GM12878 (cell line): Measurements from ENCODE around the gene LSM10. TPM values are rescaled to one million over a fixed set of nuclear protein-coding genes. Genes with fewer than 3 reads are reported as not detected.

ENCODE experiments used
- CEBPZ ChIP-seq: fragments of 150-350 bp; IDR thresholded peaks from 2 replicates; pipeline ENCODE4 v1.6.1; 2016; ENCODE audit warnings: low read depth, low read length
- CUX1 ChIP-seq: IDR thresholded peaks from 2 replicates; pipeline ENCODE4 v1.6.1; 2012; ENCODE audit warnings: improper control_type of control experiment, low read depth, low read length; ENCODE audit not compliant: insufficient replicate concordance
- HDAC6 ChIP-seq: fragments of 200-600 bp; sonication (generic); IDR thresholded peaks from one replicate; pipeline ENCODE4 v1.8.0; 2017; ENCODE audit warnings: antibody characterized with exemption; ENCODE audit not compliant: unreplicated experiment
- IKZF2 ChIP-seq, 2 experiments: fragments of 450-650 bp; IDR thresholded peaks; 2 replicates each; pipeline ENCODE4 v1.6.1; 2017; ENCODE audit warnings: mild to moderate bottlenecking in 2 of 2, moderate library complexity in 2 of 2
- SIN3A ChIP-seq: IDR thresholded peaks from 2 replicates; pipeline ENCODE4 v1.6.1; 2012; ENCODE audit warnings: low read depth, low read length, improper control_type of control experiment
- ZNF207 ChIP-seq: fragments of 450-650 bp; IDR thresholded peaks from 2 replicates; pipeline ENCODE4 v1.6.1; 2014; ENCODE audit warnings: antibody characterized with exemption, mild to moderate bottlenecking, borderline replicate concordance
- polyA plus RNA-seq, 11 experiments: library from polyadenylated mRNA; depleted of rRNA in 4 of 11; unstranded in 6 of 11; stranded (reverse) in 5 of 11; fragments of >200 nt; fragmentation: Nextera tagmentation in 4 of 11; fragmentation: Illumina TruSeq in 1 of 11; extraction: Ambion mirVana in 4 of 11; extraction: Trizol in 1 of 11; gene quantifications; 1 replicate in 1 of 11; 2 replicates in 10 of 11; pipeline versions ENCODE4 v1.2.1 to v1.2.3, GENCODE V29; 2011 to 2016; ENCODE audit warnings: inconsistent platforms in 2 of 11, missing spikeins in 2 of 11, low read depth in 1 of 11
- total RNA-seq, 4 experiments: library from RNA; depleted of rRNA in 3 of 4; stranded (reverse); fragments of >200 nt in 3 of 4; fragmentation: Illumina TruSeq in 1 of 4; extraction: Trizol in 1 of 4; gene quantifications; 2 replicates each; pipeline versions ENCODE4 v1.2.1 to v1.2.3, GENCODE V29; 2013 to 2021
- TF ChIP-seq, protein P1 (sequence below): IDR thresholded peaks from 2 replicates; pipeline ENCODE4 v1.6.1; 2011; ENCODE audit warnings: borderline replicate concordance, low read depth, mild to moderate bottlenecking, moderate library complexity, mixed read lengths, low read length; ENCODE audit not compliant: insufficient read depth; ENCODE audit errors: extremely low read length

LSM10 gene
- total and polyA plus RNA-seq, 10 of the 15 experiments (the other 5 are each of a cell fraction or from before 2014, with no cell fraction given), result 13.1 to 103 (median 57.5) TPM

GRCh38 chr1:36380143-36380619, 17.5 kb downstream of the LSM10 start (continued):
- no peak for TF ChIP-seq CUX1
- TF ChIP-seq CEBPZ, result no peak
- no peak for TF ChIP-seq ZNF207
- TF ChIP-seq, protein P1, sequence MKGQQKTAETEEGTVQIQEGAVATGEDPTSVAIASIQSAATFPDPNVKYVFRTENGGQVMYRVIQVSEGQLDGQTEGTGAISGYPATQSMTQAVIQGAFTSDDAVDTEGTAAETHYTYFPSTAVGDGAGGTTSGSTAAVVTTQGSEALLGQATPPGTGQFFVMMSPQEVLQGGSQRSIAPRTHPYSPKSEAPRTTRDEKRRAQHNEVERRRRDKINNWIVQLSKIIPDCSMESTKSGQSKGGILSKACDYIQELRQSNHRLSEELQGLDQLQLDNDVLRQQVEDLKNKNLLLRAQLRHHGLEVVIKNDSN, result no peak
- no peak for TF ChIP-seq IKZF2 (IDR thresholded peaks at IDR 0.05)
- no peak for TF ChIP-seq HDAC6
- no peak for TF ChIP-seq SIN3A
